PFSK-1 (cell line): Measurements from ENCODE around the gene POLR2I.

ENCODE experiments used
- FOXP2 ChIP-seq: optimal IDR thresholded peaks from 2 replicates; pipeline ENCODE3; 2011; ENCODE audit warnings: borderline replicate concordance, control low read depth, inconsistent platforms; ENCODE audit not compliant: insufficient read depth; ENCODE audit errors: extremely low read length, extremely low read depth
- POLR2AphosphoS5 ChIP-seq: IDR thresholded peaks from 2 replicates; pipeline ENCODE4 v1.6.1; 2012; ENCODE audit warnings: low read depth, mild to moderate bottlenecking, control low read depth, low read length, moderate library complexity
- REST ChIP-seq, 2 experiments: IDR thresholded peaks; 2 replicates each; pipeline versions ENCODE4 v1.6.1 to v1.8.0; 2011 to 2012; ENCODE audit warnings: low read depth in 2 of 2, low read length in 2 of 2, control low read depth in 1 of 2, inconsistent platforms in 1 of 2, mild to moderate bottlenecking in 1 of 2, moderate library complexity in 1 of 2; ENCODE audit not compliant: insufficient read depth in 1 of 2
- SIN3A ChIP-seq: IDR thresholded peaks from 2 replicates; pipeline ENCODE4 v1.6.1; 2012; ENCODE audit warnings: mild to moderate bottlenecking, low read length, moderate library complexity, borderline replicate concordance; ENCODE audit not compliant: insufficient read depth
- TAF1 ChIP-seq: IDR thresholded peaks from 2 replicates; pipeline ENCODE4 v1.6.1; 2012; ENCODE audit warnings: low read length, control low read depth, borderline replicate concordance; ENCODE audit not compliant: insufficient read depth

The POLR2I gene

DNA sequence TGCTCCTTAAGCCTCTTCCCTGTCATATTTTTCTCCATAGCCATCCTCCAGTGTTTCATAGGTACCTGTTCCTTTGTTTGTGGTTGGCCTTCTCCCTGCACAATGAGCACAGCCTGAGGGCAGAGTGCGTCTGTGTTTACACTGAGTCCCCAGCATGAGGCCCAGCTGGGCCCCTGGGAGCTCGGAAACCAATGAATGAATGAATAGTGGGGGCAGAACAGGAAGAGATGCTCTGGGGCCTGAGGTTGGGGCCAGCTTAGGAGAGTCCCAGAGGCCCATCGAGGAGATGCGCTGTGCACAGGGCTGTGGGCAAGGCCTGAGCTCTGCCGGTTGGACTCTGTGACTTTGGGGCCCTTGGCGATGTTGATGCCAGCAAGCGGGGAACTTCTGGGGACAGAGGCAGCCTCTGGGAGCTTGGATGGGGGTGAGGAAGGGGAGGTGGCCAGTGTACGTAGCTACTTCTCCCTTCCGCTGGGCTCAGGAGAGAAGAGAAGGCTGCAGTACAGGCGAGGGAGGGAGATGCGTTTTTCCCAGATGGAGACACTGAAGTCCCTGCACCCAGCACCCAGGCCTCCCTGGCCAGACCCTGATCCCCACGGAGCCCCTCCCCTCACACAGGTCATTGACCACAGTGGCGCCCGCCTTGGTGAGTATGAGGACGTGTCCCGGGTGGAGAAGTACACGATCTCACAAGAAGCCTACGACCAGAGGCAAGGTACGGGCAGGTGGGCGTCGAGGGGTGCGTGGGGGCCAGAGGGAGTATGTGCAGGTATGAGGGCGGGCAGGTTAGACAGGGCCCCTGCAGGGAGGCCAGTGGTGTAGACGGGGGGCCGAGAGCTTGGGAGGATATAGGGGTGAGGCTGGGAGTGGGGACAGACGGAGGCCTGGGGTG is 5.7 kb upstream of the POLR2I start:
- TF ChIP-seq REST (IDR thresholded peaks at IDR 0.05; ENCODE audit: insufficient read depth in 1 of 2, low read depth in 2 of 2, low read length in 2 of 2), result no peak
- TF ChIP-seq TAF1, result no peak
- no peak for TF ChIP-seq SIN3A
- no peak for TF ChIP-seq POLR2AphosphoS5
- TF ChIP-seq FOXP2, result no peak

- TF ChIP-seq POLR2AphosphoS5, result no peak
- TF ChIP-seq REST (IDR thresholded peaks at IDR 0.05; ENCODE audit: insufficient read depth in 1 of 2, low read depth in 2 of 2, low read length in 2 of 2), result no peak
- TF ChIP-seq TAF1, result no peak
- TF ChIP-seq FOXP2, result no peak
- no peak for TF ChIP-seq SIN3A
Measured at GRCh38 chr19:36116344-36116637, 1.6 kb upstream of the POLR2I start.

GRCh38 chr19:36115453-36116343 is 1.0 kb upstream of the POLR2I start, which contains the start of gene TBCB:
TBCB (plus strand) TSS chr19:36115468; CDS start chr19:36115561, 93 bp downstream.
- TF ChIP-seq FOXP2 (peak; percentile 7), REST (IDR thresholded peaks at IDR 0.05; ENCODE audit: insufficient read depth in 1 of 2, low read depth in 2 of 2, low read length in 2 of 2) (no peak)

- TF ChIP-seq POLR2AphosphoS5 (no peak), FOXP2 (peak; percentile 78)
Measured at GRCh38 chr19:36113894-36114720, 568 bp downstream of the POLR2I start.

DNA sequence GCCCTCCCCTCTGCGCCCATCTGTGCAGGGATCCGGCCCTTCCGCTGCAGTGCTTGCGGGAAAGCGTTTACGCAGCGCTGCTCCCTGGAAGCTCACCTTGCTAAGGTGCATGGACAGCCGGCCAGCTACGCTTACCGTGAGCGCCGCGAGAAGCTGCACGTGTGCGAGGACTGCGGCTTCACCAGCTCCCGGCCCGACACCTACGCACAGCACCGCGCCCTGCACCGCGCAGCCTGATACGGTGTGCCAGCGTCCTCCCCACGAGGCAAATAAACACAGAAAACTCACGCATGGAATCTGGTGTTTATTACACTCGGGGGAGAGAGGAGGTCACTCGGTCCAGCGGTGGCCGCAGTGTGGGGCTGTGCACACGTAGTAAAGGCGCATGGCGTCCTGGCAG is 1.2 kb downstream of the POLR2I start:
- TF ChIP-seq POLR2AphosphoS5 (no peak), TAF1 (no peak), REST (IDR thresholded peaks at IDR 0.05; ENCODE audit: insufficient read depth in 1 of 2, low read depth in 2 of 2, low read length in 2 of 2) (no peak)
